ENCODE data around the gene EML4.

DNA sequence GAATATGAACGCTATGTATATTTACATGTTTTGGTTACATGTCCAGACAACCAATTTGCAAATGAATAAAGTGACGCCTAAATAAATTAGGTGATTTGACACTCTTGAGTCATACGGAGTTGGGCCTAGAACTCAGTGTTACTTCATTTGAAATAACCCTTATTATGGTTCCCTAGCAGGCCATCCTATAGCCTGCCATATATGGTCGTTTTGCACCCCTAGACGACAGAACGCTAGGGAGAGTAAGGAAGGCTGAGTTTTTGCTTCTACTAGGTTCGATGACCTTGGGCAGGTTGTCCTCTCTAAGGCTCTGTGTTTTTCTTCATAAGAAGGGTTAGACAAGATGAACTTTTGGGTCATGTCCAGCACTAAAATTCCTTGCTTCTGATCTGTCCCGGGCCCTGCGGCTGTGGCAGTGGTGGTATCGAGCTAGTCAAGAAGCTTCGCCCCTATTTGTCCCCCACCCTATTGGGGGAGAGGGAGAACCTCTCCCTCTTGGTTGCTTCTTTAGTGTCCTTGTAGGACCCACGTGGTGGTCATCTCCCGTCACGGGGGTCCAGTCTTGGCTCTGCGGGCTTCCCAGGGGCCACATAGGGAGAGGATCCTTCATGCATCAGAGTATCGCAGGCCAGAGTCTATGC, 574 bp upstream of the EML4 start:
- TF ChIP-seq ETV6 (IDR thresholded peaks at IDR 0.05; ENCODE audit: borderline replicate concordance in 1 of 2, low read depth in 2 of 2, low read length in 1 of 2) (no peak), ETV6 (CRISPR knock-in tag; IDR thresholded peaks at IDR 0.05; ENCODE audit: borderline replicate concordance) (no peak), YY1 (IDR thresholded peaks at IDR 0.05; ENCODE audit: borderline replicate concordance in 1 of 3, control insufficient read depth in 1 of 3, extremely low read depth in 1 of 3, insufficient read depth in 3 of 3, insufficient read length in 1 of 3, insufficient replicate concordance in 2 of 3, low read depth in 1 of 3, low read length in 2 of 3) (no peak), ETV5 (CRISPR knock-in tag; IDR thresholded peaks at IDR 0.05; ENCODE audit: low read depth) (no peak), ATF1 (CRISPR knock-in tag; IDR thresholded peaks at IDR 0.05) (no peak), ATF1 (tag; IDR thresholded peaks at IDR 0.05) (no peak; the same call in 1 of the 2 replicates), BHLHE40 (IDR thresholded peaks at IDR 0.05; ENCODE audit: low read length) (no peak)
- TF ChIP-seq, protein P1, sequence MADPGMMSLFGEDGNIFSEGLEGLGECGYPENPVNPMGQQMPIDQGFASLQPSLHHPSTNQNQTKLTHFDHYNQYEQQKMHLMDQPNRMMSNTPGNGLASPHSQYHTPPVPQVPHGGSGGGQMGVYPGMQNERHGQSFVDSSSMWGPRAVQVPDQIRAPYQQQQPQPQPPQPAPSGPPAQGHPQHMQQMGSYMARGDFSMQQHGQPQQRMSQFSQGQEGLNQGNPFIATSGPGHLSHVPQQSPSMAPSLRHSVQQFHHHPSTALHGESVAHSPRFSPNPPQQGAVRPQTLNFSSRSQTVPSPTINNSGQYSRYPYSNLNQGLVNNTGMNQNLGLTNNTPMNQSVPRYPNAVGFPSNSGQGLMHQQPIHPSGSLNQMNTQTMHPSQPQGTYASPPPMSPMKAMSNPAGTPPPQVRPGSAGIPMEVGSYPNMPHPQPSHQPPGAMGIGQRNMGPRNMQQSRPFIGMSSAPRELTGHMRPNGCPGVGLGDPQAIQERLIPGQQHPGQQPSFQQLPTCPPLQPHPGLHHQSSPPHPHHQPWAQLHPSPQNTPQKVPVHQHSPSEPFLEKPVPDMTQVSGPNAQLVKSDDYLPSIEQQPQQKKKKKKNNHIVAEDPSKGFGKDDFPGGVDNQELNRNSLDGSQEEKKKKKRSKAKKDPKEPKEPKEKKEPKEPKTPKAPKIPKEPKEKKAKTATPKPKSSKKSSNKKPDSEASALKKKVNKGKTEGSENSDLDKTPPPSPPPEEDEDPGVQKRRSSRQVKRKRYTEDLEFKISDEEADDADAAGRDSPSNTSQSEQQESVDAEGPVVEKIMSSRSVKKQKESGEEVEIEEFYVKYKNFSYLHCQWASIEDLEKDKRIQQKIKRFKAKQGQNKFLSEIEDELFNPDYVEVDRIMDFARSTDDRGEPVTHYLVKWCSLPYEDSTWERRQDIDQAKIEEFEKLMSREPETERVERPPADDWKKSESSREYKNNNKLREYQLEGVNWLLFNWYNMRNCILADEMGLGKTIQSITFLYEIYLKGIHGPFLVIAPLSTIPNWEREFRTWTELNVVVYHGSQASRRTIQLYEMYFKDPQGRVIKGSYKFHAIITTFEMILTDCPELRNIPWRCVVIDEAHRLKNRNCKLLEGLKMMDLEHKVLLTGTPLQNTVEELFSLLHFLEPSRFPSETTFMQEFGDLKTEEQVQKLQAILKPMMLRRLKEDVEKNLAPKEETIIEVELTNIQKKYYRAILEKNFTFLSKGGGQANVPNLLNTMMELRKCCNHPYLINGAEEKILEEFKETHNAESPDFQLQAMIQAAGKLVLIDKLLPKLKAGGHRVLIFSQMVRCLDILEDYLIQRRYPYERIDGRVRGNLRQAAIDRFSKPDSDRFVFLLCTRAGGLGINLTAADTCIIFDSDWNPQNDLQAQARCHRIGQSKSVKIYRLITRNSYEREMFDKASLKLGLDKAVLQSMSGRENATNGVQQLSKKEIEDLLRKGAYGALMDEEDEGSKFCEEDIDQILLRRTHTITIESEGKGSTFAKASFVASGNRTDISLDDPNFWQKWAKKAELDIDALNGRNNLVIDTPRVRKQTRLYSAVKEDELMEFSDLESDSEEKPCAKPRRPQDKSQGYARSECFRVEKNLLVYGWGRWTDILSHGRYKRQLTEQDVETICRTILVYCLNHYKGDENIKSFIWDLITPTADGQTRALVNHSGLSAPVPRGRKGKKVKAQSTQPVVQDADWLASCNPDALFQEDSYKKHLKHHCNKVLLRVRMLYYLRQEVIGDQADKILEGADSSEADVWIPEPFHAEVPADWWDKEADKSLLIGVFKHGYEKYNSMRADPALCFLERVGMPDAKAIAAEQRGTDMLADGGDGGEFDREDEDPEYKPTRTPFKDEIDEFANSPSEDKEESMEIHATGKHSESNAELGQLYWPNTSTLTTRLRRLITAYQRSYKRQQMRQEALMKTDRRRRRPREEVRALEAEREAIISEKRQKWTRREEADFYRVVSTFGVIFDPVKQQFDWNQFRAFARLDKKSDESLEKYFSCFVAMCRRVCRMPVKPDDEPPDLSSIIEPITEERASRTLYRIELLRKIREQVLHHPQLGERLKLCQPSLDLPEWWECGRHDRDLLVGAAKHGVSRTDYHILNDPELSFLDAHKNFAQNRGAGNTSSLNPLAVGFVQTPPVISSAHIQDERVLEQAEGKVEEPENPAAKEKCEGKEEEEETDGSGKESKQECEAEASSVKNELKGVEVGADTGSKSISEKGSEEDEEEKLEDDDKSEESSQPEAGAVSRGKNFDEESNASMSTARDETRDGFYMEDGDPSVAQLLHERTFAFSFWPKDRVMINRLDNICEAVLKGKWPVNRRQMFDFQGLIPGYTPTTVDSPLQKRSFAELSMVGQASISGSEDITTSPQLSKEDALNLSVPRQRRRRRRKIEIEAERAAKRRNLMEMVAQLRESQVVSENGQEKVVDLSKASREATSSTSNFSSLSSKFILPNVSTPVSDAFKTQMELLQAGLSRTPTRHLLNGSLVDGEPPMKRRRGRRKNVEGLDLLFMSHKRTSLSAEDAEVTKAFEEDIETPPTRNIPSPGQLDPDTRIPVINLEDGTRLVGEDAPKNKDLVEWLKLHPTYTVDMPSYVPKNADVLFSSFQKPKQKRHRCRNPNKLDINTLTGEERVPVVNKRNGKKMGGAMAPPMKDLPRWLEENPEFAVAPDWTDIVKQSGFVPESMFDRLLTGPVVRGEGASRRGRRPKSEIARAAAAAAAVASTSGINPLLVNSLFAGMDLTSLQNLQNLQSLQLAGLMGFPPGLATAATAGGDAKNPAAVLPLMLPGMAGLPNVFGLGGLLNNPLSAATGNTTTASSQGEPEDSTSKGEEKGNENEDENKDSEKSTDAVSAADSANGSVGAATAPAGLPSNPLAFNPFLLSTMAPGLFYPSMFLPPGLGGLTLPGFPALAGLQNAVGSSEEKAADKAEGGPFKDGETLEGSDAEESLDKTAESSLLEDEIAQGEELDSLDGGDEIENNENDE (IDR thresholded peaks at IDR 0.05; ENCODE audit: low read depth, low read length): no peak
- TF ChIP-seq, protein P2, sequence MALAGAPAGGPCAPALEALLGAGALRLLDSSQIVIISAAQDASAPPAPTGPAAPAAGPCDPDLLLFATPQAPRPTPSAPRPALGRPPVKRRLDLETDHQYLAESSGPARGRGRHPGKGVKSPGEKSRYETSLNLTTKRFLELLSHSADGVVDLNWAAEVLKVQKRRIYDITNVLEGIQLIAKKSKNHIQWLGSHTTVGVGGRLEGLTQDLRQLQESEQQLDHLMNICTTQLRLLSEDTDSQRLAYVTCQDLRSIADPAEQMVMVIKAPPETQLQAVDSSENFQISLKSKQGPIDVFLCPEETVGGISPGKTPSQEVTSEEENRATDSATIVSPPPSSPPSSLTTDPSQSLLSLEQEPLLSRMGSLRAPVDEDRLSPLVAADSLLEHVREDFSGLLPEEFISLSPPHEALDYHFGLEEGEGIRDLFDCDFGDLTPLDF (CRISPR knock-in tag; IDR thresholded peaks at IDR 0.05): no peak
